ENCODE measurements around the gene FERMT2.

GRCh38 chr14:52950410-52950897 lies 396 bp downstream of the FERMT2 start:
- TF ChIP-seq CTCF (IDR thresholded peaks at IDR 0.05) (peak in 4 of 12 donors; percentile 3 to 37 (median 28)), POLR2A (IDR thresholded peaks at IDR 0.05) (no peak)
